ENCODE measurements around the gene LEUTX. TPM values are rescaled to one million over a fixed set of nuclear protein-coding genes. Genes with fewer than 3 reads are reported as not detected.
"Not testable (repeated sequence)": the region's sequence is repeated elsewhere in the genome, so short reads cannot be mapped to it uniquely, and the experiment has no call there.

LEUTX gene
- total RNA-seq, 2 experiments from 2014 or later = not detected

GRCh38 chr19:39792999-39793546, 14.4 kb downstream of the LEUTX start:
- ChIA-PET POLR2A (interaction anchor here (0.7 to 1.6 kb wide), 2 partner anchors 50 to 52 kb away, joined by 3 to 4 read pairs; no protein-coding TSS in a partner anchor), CTCF (interaction anchor here (0.6 to 7.9 kb wide), 35 partner anchors 9 to 372 kb away, joined by 3 to 235 read pairs (median 5); partner anchors contain the start of genes DYRK1B, FBL, LEUTX and PSMC4)
- peaks cover 3% of the 10 kb centered on the region for H3K9me3 Mint-ChIP-seq (ENCODE audit: insufficient read depth)
- H3K27me3 Mint-ChIP-seq (ENCODE audit: low read depth) = peaks cover 22% of the 10 kb centered on the region
- H3K4me1 Mint-ChIP-seq (ENCODE audit: low read depth) = peaks cover 19% of the 10 kb centered on the region
- H3K27ac Mint-ChIP-seq = no peak overlapping the region
- peak; percentile 96 for ATAC-seq
- peak; percentile 82 for DNase-seq
- H3K36me3 Mint-ChIP-seq (ENCODE audit: low read depth) = no peaks in the 10 kb centered on the region
- peak overlapping the region; percentile 76 for H3K4me3 Mint-ChIP-seq

- POLR2A ChIA-PET = interaction anchor here (1.4 kb wide), 1 partner anchor 51 kb away, joined by 4 read pairs; the partner anchor contains the start of gene FBL
Measured at GRCh38 chr19:39795001-39795400, 16.3 kb downstream of the LEUTX start.

GRCh38 chr19:39796000-39796498, 17.4 kb downstream of the LEUTX start:
- Mint-ChIP-seq H3K27me3 (ENCODE audit: low read depth) (peaks cover 27% of the 10 kb centered on the region), H3K36me3 (ENCODE audit: low read depth) (no peaks in the 10 kb centered on the region), H3K4me3 (no peak overlapping the region), H3K4me1 (ENCODE audit: low read depth) (peaks cover 19% of the 10 kb centered on the region), H3K27ac (no peak overlapping the region), H3K9me3 (ENCODE audit: insufficient read depth) (no peaks in the 10 kb centered on the region)
- ATAC-seq = no peak
- ChIA-PET POLR2A (interaction anchor here (1.4 kb wide), 1 partner anchor 50 kb away, joined by 4 read pairs; the partner anchor contains the start of gene FBL), CTCF (interaction anchor here (1.1 to 7.9 kb wide), 6 partner anchors 12 to 175 kb away, joined by 3 to 235 read pairs (median 3); partner anchors contain the start of genes FBL and PSMC4)
- no peak for DNase-seq

More at GRCh38 chr19:39795001-39795400, 16.3 kb downstream of the LEUTX start:
- no peak overlapping the region for H3K4me3 Mint-ChIP-seq
- no peak for ATAC-seq
- CTCF ChIA-PET = interaction anchor here (1.1 to 7.9 kb wide), 3 partner anchors 11 to 176 kb away, joined by 3 to 235 read pairs (median 12); partner anchors contain the start of genes FBL and PSMC4
- no peak overlapping the region for H3K27ac Mint-ChIP-seq
- H3K9me3 Mint-ChIP-seq (ENCODE audit: insufficient read depth) = no peaks in the 10 kb centered on the region
- peaks cover 23% of the 10 kb centered on the region for H3K27me3 Mint-ChIP-seq (ENCODE audit: low read depth)
- peak; percentile 35 for DNase-seq
- H3K4me1 Mint-ChIP-seq (ENCODE audit: low read depth) = peaks cover 19% of the 10 kb centered on the region
- no peaks in the 10 kb centered on the region for H3K36me3 Mint-ChIP-seq (ENCODE audit: low read depth)

- H3K27me3 Mint-ChIP-seq (ENCODE audit: low read depth) = peaks cover 27% of the 10 kb centered on the region
- H3K9me3 Mint-ChIP-seq (ENCODE audit: insufficient read depth) = no peaks in the 10 kb centered on the region
- ChIA-PET POLR2A (no interaction called here), CTCF (interaction anchor here (1.0 to 1.1 kb wide), 3 partner anchors 13 to 48 kb away, joined by 3 read pairs; no protein-coding TSS in a partner anchor)
- no peaks in the 10 kb centered on the region for H3K36me3 Mint-ChIP-seq (ENCODE audit: low read depth)
- H3K4me1 Mint-ChIP-seq (ENCODE audit: low read depth) = peaks cover 19% of the 10 kb centered on the region
- no peak for DNase-seq
- H3K27ac Mint-ChIP-seq = no peak overlapping the region
- no peak overlapping the region for H3K4me3 Mint-ChIP-seq
- no peak for ATAC-seq
Measured at GRCh38 chr19:39797083-39797482, 18.4 kb downstream of the LEUTX start.

- no peaks in the 10 kb centered on the region for H3K4me1 Mint-ChIP-seq (ENCODE audit: low read depth)
- no peak overlapping the region for H3K4me3 Mint-ChIP-seq
- CTCF ChIA-PET = interaction anchor here (0.9 to 7.0 kb wide), 4 partner anchors 10 to 42 kb away, joined by 3 to 46 read pairs (median 10); partner anchors contain the start of gene FBL
- ATAC-seq = no peak
- no peaks in the 10 kb centered on the region for H3K36me3 Mint-ChIP-seq (ENCODE audit: low read depth)
- no peak overlapping the region for H3K27ac Mint-ChIP-seq
- peaks cover 18% of the 10 kb centered on the region for H3K27me3 Mint-ChIP-seq (ENCODE audit: low read depth)
- H3K9me3 Mint-ChIP-seq (ENCODE audit: insufficient read depth) = no peaks in the 10 kb centered on the region
- POLR2A ChIA-PET = no interaction called here
- DNase-seq = no peak
Measured at GRCh38 chr19:39802958-39803357, 24.3 kb downstream of the LEUTX start.

GRCh38 chr19:39805104-39805503, 26.4 kb downstream of the LEUTX start:
- Mint-ChIP-seq H3K4me1 (ENCODE audit: low read depth) (no peaks in the 10 kb centered on the region), H3K9me3 (ENCODE audit: insufficient read depth) (peaks cover 3% of the 10 kb centered on the region), H3K27me3 (ENCODE audit: low read depth) (peaks cover 13% of the 10 kb centered on the region), H3K4me3 (no peak overlapping the region), H3K36me3 (ENCODE audit: low read depth) (no peaks in the 10 kb centered on the region), H3K27ac (no peak overlapping the region)
- DNase-seq (no peak), ATAC-seq (no peak)
- ChIA-PET CTCF (interaction anchor here (1.7 to 7.0 kb wide), 2 partner anchors 12 to 39 kb away, joined by 8 to 46 read pairs; partner anchors contain the start of gene FBL), POLR2A (no interaction called here)

GRCh38 chr19:39807846-39808364, 29.3 kb downstream of the LEUTX start:
- no peaks in the 10 kb centered on the region for H3K4me1 Mint-ChIP-seq (ENCODE audit: low read depth)
- no peak overlapping the region for H3K4me3 Mint-ChIP-seq
- ATAC-seq (no peak), DNase-seq (no peak)
- CTCF ChIA-PET = interaction anchor here (2.0 kb wide), 1 partner anchor 15 kb away, joined by 7 read pairs; no protein-coding TSS in a partner anchor
- POLR2A ChIA-PET = no interaction called here
- H3K27ac Mint-ChIP-seq = no peak overlapping the region
- H3K9me3 Mint-ChIP-seq (ENCODE audit: insufficient read depth) = peaks cover 3% of the 10 kb centered on the region
- H3K27me3 Mint-ChIP-seq (ENCODE audit: low read depth) = peaks cover 6% of the 10 kb centered on the region
- H3K36me3 Mint-ChIP-seq (ENCODE audit: low read depth) = no peaks in the 10 kb centered on the region

- not testable (repeated sequence) for H3K27ac Mint-ChIP-seq; H3K9me3 Mint-ChIP-seq (ENCODE audit: insufficient read depth); H3K36me3 Mint-ChIP-seq (ENCODE audit: low read depth); H3K27me3 Mint-ChIP-seq (ENCODE audit: low read depth); H3K4me3 Mint-ChIP-seq; H3K4me1 Mint-ChIP-seq (ENCODE audit: low read depth); ATAC-seq; DNase-seq
- ChIA-PET CTCF (interaction anchor here (2.0 kb wide), 2 partner anchors 16 to 35 kb away, joined by 7 read pairs; no protein-coding TSS in a partner anchor), POLR2A (interaction anchor here (0.6 kb wide), 1 partner anchor 12 kb away, joined by 3 read pairs; no protein-coding TSS in a partner anchor)
Measured at GRCh38 chr19:39808688-39809087, 30.0 kb downstream of the LEUTX start.

- no peak overlapping the region for H3K4me3 Mint-ChIP-seq
- ChIA-PET POLR2A (interaction anchor here (0.6 kb wide), 1 partner anchor 11 kb away, joined by 3 read pairs; no protein-coding TSS in a partner anchor), CTCF (interaction anchor here (2.0 kb wide), 2 partner anchors 17 to 34 kb away, joined by 7 read pairs; no protein-coding TSS in a partner anchor)
- no peak overlapping the region for H3K27ac Mint-ChIP-seq
- no peaks in the 10 kb centered on the region for H3K4me1 Mint-ChIP-seq (ENCODE audit: low read depth)
- no peaks in the 10 kb centered on the region for H3K36me3 Mint-ChIP-seq (ENCODE audit: low read depth)
- DNase-seq (no peak), ATAC-seq (no peak)
- peaks cover 3% of the 10 kb centered on the region for H3K9me3 Mint-ChIP-seq (ENCODE audit: insufficient read depth)
- no peaks in the 10 kb centered on the region for H3K27me3 Mint-ChIP-seq (ENCODE audit: low read depth)
Measured at GRCh38 chr19:39809368-39809767, 30.7 kb downstream of the LEUTX start.

- no peaks in the 10 kb centered on the region for H3K4me1 Mint-ChIP-seq (ENCODE audit: low read depth)
- ATAC-seq (no peak), DNase-seq (no peak)
- H3K4me3 Mint-ChIP-seq = no peak overlapping the region
- H3K36me3 Mint-ChIP-seq (ENCODE audit: low read depth) = no peaks in the 10 kb centered on the region
- ChIA-PET CTCF (interaction anchor here (2.0 kb wide), 1 partner anchor 33 kb away, joined by 7 read pairs; no protein-coding TSS in a partner anchor), POLR2A (no interaction called here)
- no peak overlapping the region for H3K27ac Mint-ChIP-seq
- H3K9me3 Mint-ChIP-seq (ENCODE audit: insufficient read depth) = peaks cover 3% of the 10 kb centered on the region
- no peaks in the 10 kb centered on the region for H3K27me3 Mint-ChIP-seq (ENCODE audit: low read depth)
Measured at GRCh38 chr19:39810424-39810823, 31.8 kb downstream of the LEUTX start.

GRCh38 chr19:39811064-39811463, 32.4 kb downstream of the LEUTX start:
- H3K9me3 Mint-ChIP-seq (ENCODE audit: insufficient read depth) = peaks cover 3% of the 10 kb centered on the region
- no peaks in the 10 kb centered on the region for H3K36me3 Mint-ChIP-seq (ENCODE audit: low read depth)
- no peaks in the 10 kb centered on the region for H3K27me3 Mint-ChIP-seq (ENCODE audit: low read depth)
- no peak for ATAC-seq
- ChIA-PET CTCF (no interaction called here), POLR2A (no interaction called here)
- H3K27ac Mint-ChIP-seq = no peak overlapping the region
- H3K4me1 Mint-ChIP-seq (ENCODE audit: low read depth) = no peaks in the 10 kb centered on the region
- H3K4me3 Mint-ChIP-seq = no peak overlapping the region
- DNase-seq = no peak

Measured in activated CD8-positive, alpha-beta T cell treated with anti-CD3 and anti-CD28 coated beads, Interleukin-2, amount 10 ng/mL, durations not matched to agents 7 days and 5 days (primary cell).